NCI-H2196 (cell line): ENCODE data around the gene HPCA.

Source experiments
- DNase-seq: peaks from one replicate; lab custom pipeline; 2025; ENCODE audit not compliant: unreplicated experiment; lab: John Stamatoyannopoulos, UW

HPCA gene

DNA sequence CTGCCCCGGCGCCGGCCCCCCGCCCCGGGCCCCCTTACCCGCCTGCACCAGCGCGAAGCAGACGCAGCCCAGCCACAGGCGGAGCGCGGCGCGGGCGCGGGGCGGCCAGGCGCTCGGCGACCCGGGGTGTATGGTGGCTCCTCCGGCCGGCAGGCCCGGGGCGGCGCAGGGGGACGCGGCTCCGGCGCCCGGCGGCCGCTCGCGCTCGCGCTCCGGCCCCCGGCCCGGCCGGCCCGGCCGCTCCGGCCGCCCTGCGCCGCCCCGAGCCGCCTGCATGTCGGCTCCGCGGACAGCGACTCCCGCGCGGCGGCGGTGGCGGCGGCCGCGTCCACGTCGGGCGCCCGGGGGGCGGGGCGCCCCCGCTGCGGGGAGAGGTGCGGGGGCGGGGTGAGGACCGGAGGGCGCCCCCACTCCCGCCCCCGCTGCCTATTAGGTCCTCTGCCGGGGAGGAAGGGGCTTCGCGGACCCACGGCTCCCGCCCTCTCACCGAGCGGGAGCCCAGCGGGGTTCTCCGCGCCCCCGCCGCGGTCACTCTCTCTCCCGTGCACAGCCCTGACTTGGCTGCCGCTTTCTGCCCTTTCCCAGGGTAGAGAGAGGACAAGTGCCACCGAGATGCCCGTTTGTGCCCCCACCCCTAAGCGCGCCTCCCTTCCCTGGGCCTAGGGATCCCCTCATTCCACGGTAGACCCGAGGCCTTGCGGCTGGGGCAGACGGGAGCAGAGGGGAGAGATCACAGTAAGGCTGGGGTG, 15.5 kb upstream of the HPCA start, which contains the start of gene FNDC5:
Gene FNDC5 (minus strand): TSS at position 298 of the 749 bp plus-strand sequence.
- DNase-seq, result no peak

DNA sequence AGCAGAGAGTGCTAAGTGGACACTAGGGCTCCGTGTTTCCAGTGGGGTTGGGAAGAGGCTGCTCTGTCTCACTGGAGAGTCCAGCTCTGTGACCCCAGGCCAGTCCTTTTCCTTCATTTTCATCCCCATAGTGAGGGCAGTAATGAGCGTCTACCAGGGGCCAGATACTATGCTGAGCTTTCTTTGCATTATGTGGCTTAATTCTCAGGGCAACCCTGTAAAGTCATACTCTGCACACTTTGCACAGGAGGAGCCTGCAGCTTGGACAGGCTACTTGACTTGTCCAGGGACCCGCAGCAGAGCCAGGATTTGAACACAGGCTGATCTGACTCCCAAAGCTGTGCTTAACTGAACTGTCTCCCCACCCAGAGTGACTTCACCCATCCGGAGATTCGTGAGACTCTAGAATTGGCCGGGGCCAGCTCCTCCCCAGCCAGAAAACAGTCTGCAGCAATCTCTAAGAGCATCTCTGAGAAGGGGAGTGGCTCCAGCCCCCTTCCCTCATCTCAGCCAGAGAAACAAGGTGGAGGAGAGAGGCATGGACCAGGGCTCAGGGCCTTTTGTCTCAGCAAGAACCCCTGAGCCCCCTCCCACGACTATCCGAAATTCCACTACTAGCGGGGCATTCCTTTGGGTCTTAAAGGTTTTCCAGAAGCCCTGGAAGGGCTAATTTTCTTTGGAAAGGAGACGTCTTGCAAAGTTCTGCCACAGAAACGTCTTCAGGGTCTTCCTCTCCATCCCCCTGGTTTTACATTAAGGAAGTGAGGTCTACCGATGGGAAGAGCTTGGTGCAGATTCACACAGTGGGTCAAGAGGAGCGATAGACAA, 14.7 kb upstream of the HPCA start:
- DNase-seq, result no peak

DNA sequence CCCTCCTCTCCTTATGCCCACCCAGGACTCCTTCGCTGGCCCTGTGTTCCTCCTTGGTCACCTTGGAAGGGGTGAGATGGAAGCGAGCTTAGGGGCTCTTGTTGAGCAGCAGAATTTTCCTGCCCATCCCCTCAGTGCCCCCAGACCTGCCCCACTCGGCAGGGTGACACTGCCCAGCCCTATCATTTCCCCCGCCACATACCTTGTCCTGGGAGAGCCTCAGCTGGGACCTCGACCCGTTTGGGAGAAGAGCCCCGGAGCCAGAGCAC, 14.2 kb upstream of the HPCA start:
- no peak for DNase-seq

DNA sequence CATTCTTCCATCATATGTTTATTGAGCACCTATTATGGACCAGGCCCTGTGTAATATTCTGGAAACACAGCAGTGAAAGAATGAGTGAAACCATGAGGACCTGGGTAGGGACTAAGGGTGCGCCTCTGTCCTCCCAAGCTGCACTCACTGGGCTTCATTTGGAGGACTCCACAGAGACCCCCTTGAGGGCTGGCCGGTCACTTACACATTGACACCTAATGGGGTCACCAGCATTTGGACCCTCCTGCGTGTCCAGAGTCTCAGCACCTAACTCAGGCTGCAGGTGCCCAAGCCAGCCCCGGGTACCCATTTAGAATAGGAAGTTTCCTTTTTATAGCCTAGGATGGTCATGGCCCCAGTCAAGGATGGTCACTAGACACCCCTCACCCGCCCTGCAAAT, 12.8 kb upstream of the HPCA start:
- no peak for DNase-seq

DNA sequence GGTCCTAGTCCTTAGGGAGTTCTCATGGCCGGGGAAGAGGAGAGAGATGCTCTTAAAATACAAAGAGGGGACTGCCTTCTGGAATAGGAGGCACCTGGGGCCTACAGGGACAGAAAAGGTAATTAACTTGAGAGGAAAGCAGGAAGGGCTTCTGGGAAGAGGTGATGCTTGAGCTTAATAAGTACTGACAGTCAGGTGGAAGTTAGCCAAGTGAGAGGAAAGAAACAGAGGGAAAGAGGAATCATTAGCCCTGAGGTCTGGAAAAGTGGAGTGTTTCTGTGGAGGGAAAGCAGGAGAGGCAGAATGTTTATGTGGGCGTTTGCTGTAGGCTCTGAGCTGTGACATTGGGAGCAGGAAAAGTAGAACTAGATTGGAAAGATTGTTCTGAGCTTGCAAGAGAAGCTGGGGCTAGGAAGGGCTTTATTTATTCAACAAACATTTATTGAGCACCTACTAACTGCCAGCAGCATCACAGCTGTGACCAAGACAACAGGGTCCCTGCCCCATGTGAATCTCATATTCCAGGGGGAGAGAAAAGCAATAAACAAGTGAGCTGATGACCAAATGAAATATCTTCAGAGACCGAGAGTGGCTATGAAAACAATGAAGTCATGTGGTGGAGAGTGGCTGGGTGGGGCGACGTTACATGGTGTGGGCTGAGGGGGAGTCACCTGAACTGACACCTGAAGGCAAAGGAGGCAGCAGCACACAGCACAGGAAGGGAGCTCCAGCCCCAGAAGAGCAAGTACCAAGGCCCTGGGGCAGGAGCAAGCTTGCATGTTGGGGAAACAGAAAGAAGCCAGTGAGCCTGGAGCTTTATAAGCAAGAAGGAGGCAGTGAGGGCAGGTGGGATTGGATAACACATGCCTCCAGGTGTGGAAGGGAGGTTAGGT, 11.2 kb upstream of the HPCA start:
- DNase-seq, result no peak

DNA sequence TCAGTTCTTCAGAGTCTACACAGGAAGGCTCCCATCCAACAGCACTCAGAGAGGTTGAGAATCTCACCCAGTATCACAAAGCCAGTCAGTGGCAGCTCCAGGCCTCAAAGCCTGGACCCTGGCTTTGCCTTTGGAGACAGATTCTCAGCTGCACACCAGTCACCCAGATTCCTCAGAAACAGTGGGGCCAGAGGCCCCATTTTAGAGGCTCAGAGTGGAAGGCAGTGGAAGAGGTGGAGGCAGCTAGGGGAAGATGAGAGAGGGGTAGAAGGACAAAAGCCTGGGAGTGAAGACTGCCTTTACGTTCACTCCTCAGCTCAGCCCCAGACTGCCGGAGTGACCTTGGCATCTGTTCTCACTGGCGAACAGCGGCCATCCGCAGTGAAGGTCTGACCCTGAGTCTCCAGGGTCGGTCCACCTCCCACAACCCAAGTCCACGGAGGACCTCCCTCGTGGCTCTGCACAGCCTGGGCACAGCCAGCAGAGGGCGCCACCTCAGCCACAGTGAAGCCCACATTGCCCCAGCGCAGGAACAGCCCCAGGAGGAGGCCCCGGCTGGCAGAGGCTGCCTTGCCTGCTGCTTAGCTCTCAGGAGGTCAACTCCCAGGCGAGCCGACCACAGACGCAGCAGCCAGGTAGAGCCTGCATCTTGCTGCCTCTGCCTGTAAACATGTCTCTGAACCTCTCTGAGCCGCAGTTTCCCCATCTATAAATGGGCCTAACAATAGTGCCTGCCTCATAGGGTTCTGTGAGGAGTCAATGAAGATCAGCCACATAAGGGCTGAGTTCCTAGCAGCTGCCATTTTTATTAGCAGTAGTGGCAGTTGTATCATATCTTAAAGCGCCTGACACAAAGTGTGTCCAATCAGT, 9.7 kb upstream of the HPCA start:
- DNase-seq, result peak; percentile 69

DNA sequence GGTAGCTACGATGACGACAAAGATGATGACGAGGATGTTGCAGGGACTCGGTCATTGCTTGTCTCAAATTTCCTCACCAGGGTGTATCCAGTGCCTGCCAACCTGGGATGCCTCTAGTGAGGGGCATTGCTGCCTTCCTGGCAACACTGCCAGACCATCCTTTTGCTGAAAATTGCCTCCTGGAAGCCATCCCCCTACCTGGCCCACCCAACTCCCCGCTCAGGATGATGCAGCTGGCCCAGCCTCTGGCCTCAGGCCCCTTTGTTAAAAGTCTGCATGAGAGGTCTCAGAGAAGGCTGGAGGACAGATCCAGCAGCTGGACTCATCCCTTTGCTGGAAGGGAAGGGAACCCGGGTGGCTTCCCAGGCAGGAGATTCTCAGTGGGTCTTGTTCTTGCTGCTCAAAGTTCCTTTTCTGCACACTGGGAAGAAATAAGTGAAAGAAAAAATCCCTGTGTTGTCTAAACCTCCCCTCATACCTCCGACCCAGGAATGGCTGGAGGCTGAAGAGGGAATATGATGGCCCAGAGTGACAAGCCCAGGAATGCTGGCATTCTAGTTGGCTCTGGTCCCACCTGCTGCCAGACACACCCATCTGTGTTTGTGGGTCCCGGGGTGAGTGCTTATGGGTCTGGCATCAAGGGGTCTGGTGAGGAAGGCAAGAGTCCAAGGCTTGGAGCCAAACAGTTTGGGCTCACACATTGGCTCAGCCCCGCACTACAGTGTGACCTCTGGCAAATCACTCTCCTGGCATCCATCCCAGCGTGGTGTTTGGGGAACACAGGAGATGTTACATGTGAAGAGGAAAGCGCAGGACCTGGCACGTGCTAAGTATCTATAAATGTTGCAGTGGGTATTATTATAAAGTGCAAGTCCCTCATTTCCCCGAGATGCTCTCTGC, 8.8 kb upstream of the HPCA start:
- no peak for DNase-seq

DNA sequence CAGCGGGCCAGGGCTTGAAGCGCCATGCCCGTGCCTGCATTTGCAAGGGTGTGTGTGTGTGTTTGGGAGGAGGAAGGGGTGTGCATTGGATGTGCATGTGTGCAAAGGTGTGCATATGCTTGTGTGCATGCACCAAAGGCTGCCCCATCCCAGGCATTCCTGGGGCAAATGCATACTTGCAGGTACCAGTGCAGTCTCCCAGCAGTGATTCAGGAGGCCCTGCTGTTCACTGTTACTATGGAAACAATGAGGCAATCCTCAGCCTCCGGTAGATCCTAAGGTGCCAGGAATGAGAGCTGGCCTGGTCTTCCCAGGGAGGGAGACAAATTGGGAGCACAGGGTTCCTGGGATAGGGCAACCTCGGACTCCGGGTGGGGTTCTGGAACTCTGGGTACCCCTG, 8.1 kb upstream of the HPCA start:
- peak; percentile 28 for DNase-seq

DNA sequence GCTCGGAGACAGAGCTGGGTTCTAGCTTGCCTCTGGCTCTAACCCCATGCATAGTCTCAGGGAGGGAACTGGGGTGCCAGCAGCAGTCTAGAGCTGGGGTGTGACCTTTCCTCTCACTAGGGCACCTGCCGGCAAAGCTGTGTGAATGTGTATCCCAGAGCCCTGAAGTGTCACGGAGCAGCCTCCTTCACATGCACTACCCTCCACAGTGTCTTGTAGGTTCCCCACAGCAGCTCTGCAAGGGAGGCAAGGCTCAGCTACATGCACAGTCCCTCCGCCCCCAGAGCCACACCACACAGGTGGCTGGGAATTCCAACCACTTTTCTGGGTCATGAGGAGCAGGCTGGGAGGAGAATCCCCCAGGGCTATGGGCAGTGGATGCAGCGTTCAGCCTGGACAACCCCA, 7.7 kb upstream of the HPCA start:
- DNase-seq, result no peak

DNA sequence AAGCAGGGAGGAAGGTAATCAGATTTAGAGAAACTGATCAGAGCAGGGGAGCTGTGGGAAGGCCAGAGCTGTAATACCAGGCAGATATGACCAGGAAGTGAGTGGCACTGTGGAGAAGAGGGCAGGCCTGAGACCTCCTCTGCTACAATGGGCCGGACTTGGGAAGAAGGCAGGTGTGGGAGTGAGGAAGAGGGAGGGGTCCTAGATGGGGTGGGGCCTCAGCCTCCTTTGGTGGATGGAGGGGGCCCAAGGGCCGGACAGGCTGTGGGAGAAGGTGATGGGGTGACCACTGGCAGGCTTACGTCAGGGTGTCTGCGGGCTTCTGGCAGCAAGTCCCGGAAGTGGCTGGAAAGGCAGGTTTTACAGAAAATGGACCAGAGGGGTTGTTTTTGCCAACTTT, 5.0 kb upstream of the HPCA start:
- no peak for DNase-seq

DNA sequence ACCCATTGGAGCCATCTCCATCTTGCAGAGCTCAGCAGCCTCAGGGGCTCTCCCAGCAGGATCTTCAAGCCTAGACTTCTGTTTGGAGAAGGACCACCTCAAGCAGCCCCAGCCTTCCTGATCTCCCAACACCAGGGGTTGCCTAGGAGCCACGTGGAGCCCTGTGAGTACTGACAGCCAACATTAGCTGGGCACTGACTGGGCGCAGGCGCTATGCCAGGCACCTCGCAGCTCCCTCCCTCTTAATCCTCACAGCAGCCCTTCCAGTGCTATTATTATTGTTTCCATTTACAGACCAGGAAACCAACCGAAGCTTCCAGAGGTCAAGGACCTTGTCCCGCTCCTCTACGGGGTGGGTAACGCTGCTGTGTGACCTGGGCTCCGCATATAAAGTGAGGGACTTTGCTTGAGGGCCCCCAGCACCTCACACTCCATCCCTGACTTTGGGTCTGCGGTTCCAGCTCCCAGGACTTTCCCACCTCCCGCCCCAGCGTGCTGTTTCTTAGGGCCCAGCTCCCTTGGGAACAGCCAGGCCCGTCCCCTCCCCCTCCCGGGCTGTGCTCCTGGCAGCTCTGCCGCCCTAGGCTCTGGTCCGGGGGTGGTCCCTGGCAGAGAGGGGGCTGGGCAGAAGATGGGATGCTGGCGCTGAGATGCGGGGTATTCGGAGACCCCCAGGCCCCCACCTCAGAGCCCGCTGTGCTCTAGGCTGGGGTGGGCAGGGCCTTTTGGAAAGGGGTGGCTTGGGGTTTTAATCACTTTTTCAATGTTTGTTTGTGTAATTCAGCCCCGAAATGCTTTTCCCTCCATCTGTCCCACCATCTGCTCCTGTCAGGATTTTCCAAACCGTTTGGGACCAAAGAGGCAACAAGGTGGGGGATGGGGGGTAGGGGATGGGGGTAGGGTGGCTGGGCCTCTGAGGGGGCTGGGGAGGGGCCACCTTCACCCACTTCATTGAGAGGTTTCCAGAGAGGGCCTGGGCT, 4.1 kb upstream of the HPCA start:
- DNase-seq, result peak; percentile 16

DNA sequence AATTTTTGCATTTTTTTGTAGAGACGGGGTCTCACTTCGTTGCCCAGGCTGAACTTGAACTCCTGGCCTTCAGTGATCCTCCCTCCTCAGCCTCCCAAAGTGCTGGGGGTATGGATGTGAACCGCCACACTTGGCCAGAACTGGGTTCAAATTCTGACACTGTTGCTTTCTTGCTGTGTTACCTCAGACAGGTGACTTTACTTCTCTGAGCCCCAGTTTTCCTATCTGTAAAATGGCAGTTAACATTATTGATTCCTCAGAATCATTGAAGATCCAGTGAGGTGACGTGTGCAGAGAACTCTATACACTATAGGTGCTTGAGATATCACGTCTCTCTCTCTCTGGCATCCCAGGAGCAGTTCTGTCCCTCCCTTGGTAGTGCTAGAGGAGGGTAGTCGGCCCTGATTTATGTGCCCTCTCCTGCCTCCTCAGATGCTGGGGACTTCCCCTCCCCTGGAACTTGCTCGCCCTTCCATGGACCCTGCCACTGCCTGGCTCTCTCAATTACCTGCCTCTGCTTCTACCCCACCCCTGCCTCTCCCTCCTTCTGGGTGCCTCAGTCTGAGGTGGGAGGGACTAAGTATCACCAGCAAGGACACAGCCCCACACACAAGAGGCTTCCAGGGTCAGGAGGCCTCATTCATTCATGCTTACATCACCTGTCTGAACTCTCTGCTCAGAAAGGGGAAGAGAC, 2.8 kb upstream of the HPCA start:
- no peak for DNase-seq

DNA sequence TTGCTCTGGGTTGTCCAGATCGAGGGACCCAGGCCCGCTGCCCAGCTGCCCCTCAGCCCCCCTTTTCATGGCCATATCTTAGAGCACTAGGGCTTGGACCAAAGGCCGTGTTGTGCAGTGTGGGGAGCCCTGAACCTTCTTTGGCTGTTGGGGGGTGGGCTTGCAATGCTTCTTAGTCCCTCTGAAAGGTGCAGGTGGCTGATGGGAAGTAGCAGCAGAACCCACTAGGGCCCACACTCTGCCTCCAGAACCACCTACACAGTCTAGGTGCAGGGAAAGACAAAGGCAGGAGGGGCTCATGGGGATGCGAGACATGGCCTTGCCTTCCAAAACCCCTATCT, 2.3 kb upstream of the HPCA start:
- DNase-seq, result no peak

DNA sequence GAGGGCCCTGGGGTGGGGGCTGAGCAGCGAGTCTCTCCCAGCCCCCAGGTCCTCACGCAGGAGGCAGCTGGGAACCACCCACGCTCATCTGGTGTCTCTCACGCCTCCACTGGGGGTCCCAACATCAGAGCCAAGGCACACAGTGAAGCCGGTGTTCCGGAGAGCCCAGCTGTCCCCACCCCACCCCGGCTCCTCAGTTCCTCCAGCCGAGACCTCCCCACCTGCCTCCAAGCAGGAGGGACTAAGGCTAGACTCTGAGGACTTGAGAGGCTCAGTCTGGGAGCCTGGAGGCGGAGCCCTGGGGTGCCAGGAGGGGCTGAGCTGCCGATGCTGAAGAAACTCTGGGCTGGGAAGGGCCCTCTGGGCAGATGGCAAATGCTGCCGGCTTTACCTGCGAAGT, 1.6 kb upstream of the HPCA start:
- no peak for DNase-seq

DNA sequence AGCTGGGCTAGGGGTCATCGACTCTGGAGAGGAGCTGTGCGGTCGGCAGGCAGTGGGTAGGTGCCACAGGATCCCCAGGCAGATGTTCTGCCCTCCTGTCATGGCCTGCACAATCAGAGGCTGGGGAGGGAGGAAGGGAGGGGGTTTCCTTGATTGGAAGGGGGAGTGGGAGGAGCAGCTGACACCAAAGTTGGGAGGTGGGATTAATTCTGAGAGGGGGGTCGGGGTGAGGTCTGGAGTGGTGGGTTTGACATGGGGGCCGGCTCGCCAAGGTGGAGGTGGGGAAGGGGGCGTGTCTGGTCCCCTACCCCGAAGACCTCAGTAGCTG, 651 bp upstream of the HPCA start:
- DNase-seq, result no peak

DNA sequence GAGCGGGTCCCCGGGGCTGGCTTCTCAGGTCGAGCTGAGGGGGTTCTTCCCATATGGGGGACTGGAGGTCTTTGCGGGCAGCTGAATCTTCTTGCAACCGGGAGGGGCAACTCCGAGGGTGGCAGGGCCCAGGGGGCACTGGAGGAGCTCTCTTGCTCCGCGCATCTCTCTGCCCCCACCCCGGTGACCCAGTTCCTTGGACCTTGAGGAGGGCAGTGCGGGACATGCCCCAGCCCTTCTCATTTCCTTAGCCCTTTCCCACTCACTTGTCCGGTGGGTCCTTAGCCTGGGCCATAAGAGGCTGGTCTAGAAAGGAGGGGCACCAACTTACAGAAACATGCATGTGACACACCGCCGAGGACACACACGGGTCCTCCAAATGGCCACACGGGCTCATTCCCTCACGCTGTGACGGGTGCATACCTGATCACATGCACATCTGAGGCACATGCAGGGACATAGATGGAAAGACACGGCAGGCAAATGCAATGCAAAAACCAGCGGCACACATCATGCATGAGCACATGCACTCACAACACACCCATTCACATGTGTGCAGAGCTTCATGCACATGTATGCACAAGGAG, 630 bp downstream of the HPCA start:
- no peak for DNase-seq

DNA sequence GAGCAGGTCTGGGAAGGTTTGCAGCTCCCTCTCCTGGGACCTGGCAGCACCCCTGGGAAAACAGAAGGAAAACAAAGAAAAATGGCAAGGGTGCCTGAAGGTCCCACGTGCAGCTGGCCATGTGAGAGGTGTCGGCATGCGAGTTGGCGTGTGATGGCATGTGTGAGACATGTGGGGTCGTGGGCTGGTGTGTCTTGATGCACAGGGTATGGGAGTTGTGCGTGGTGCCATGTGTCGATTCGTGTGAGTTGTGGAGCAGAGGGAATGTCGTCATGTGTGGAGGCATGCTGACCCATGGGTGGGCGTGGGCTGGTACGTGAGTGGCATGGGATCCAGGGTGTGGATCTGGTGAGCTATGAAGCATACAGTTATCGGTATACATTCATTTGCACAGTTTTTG, 1.3 kb downstream of the HPCA start:
- DNase-seq, result no peak

DNA sequence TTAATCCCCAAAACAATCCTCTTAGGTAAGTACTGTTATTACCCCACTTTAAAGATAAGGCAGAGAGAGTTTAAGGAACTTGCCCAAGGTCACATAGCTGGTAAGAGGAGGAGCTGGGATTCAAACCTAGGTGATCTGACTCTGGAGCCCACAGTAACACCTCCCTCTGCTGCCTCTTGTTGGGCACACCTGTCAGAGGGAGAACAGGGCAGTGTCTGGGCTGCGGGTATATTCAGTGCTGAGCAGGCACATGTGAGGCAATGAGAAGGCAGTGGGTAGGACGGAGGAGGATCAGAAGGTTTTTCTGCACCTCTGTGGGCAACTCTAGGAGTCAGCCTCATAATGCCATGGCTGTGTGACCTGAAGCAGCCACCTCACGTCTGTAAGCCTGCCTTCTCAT, 1.8 kb downstream of the HPCA start:
- no peak for DNase-seq
